ENCODE measurements around the gene LHB. TPM values are rescaled to one million over a fixed set of nuclear protein-coding genes. Genes with fewer than 3 reads are reported as not detected.
A peak's percentile ranks its signal among the peaks of the same experiment; 100 is the strongest.
"Not testable (repeated sequence)": the region's sequence is repeated elsewhere in the genome, so short reads cannot be mapped to it uniquely, and the experiment has no call there.

LHB gene
- total RNA-seq, 1 donor from 2014 or later, result not detected

DNA sequence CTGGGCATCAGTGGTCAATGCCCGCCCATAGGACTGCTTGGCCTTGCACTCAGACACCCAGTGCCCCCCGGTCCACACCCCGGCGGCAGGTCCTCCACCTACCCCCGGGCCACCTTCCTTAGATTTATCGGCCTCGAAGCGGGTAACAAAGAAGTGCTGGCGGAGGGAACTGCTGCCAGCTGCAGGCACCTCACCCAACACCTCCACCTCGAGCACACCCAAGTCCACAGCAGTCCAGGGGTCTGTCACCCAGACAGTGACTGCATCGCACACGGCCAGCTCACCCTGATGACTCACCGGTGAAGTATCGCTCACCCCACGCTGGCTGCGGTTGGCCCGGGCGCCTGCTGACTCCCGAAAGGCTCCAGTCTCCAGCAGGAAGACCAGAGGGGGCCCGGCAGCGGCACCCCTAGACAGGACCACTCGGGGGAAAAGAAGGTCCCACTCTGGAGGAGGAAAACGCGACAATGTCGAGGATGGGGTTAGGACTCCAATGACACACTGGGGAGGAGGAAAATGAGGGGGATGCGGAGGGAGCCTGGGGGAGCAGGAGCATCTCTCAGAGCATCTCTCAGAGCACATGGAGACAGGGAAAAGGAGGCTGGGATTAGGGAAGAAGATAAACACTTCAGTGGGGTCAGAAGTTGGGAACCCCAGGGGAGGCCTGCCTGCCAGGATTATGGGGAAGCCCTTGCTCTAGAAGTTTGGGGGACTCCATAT, 21.8 kb upstream of the LHB start:
- DNase-seq (ENCODE audit: low read depth in 2 of 2), result peak in 1 of 2 donors; percentile 53

DNA sequence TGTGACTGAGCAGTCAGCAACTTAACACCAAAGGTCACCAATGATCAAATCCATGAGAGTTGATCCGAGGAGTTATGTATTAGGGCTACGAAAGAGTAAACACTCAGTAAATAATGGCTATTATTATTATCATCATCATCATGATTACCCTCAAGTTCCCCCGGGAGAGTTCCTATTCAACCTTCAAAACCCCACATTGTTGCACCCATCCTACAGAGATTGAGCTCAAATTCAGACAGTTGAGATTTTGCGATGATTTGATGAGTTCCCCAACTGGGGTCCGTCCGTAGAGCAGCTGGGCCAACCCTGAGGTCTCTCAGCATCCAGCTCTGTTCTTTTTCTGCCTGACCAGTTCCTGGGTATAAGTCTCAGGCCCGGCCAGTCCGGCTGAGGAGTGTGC, 21.2 kb upstream of the LHB start:
- DNase-seq (ENCODE audit: low read depth in 2 of 2), result not testable (repeated sequence)

- DNase-seq (ENCODE audit: low read depth in 2 of 2), result not testable (repeated sequence)
Measured at GRCh38 chr19:49036815-49037214, 19.9 kb upstream of the LHB start, which contains the start of gene CGB1. Gene CGB1, minus strand, starts transcription at chr19:49036895. Its CDS starts 184 bp downstream, at chr19:49036711.

GRCh38 chr19:49031642-49032301, 14.9 kb upstream of the LHB start, which contains the start of gene CGB2:
Gene CGB2, plus strand, starts transcription at chr19:49031890. Its CDS starts 206 bp downstream, at chr19:49032096.
- DNase-seq (ENCODE audit: low read depth in 2 of 2), result peak in 1 of 2 donors; percentile 19

DNA sequence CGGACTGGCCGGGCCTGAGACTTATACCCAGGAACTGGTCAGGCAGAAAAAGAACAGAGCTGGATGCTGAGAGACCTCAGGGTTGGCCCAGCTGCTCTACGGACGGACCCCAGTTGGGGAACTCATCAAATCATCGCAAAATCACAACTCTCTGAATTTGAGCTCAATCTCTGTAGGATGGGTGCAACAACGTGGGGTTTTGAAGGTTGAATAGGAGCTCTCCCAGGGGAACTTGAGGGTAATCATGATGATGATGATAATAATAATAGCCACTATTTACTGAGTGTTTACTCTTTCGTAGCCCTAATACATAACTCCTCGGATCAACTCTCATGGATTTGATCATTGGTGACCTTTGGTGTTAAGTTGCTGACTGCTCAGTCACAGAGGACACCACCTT, 13.4 kb upstream of the LHB start:
- not testable (repeated sequence) for DNase-seq (ENCODE audit: low read depth in 2 of 2)

GRCh38 chr19:49029749-49030148, 12.9 kb upstream of the LHB start:
- not testable (repeated sequence) for DNase-seq (ENCODE audit: low read depth in 2 of 2)

DNA sequence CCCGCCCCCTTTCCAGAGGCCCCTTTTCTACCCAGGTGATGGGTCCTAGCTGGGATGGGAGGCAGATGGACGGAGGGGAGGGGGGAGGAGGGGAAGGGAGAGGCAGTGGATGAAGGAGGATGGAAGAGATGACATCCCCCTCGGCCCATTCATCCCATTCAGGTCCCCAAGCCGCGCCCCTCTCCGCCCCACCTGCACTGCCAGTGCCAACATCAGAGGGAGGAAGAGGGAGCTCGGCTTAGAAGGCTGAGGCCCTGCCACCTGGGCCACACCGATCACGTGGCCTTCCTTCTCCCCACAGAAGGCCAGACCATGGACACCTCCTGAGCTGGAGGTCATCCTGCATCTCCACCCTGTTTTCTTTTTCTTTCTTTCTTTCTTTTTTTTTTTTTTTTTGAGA, 11.8 kb upstream of the LHB start:
- DNase-seq (ENCODE audit: low read depth in 2 of 2), result not testable (repeated sequence)

GRCh38 chr19:49025599-49025998, 8.7 kb upstream of the LHB start:
- not testable (repeated sequence) for DNase-seq (ENCODE audit: low read depth in 2 of 2)

DNA sequence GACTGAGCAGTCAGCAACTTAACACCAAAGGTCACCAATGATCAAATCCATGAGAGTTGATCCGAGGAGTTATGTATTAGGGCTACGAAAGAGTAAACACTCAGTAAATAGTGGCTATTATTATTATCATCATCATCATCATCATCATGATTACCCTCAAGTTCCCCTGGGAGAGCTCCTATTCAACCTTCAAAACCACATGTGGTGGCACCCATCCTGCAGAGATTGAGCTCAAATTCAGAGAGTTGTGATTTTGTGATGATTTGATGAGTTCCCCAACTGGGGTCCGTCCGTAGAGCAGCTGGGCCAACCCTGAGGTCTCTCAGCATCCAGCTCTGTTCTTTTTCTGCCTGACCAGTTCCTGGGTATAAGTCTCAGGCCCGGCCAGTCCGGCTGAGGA, 8.2 kb upstream of the LHB start:
- not testable (repeated sequence) for DNase-seq (ENCODE audit: low read depth in 2 of 2)

DNA sequence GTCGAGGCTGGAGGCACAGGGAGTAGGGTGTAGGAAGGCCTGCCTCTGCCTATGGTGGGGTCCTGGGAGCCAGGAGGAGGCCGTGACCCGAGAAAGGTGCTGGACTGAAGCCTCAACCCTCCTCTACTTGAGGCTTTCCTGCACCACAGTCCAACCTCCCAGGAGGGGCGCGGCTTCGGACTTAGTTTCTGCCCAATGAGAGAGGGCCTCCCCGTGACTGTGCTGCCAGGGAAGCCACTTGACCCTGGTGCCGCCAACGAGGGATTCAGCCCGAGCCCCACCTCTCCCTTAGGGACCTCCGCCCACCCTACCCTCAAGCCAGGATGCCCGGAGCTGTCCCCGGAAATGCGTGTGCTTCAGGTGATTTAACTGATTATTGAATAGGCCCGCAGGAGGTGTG, 7.3 kb upstream of the LHB start, which contains the start of gene CGB3:
TSS of gene CGB3 (minus strand) at position 101 of the 400 bp plus-strand sequence. CDS start 362 bp downstream, outside the sequence.
- DNase-seq (ENCODE audit: low read depth in 2 of 2), result not testable (repeated sequence)

- no peak for DNase-seq (ENCODE audit: low read depth in 2 of 2)
Measured at GRCh38 chr19:49022116-49022515, 5.2 kb upstream of the LHB start.

DNA sequence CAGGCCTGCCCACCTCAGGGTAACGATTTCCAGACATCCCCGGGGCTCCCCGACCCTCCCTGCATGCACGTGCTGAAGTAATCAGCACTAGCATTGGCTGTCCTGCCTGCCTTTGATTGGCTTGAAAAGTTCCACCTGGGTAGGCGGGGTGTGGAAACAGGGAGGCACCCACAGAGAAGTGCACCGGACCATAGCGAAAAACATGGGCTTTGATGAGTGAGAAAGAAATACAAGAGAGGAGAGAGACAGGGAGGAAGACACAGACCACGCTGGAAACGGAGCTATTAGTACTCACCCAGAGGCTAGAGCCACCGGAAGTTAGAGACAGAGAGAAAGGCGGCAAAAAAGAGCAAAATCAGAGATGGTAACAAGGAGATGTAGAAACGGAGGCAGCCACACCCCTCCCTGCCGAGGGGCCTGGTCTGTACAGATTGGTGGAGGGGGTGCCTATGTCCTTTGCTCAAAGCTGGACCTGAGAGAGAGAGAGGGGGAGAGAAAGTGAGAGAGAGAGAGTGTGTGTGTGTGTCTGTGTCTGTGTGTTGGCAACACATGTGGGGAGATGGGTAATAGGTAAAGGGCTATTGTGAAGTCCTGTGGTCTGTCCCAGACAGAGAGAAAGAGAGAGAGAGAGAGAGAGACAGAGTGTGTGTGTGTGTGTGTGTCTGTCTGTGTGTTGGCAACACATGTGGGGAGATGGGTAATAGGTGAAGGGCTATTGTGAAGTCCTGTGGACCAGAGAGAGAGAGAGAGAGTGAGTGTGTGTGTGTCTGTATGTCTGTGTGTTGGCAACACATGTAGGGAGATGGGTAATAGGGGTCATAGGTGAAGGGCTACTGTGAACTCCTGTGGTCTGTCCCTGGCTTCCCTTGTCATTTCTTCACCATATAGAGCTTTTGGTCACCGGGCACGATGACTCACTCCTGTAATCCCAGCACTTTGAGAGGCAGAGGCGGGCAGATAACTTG, 4.3 kb upstream of the LHB start:
- DNase-seq (ENCODE audit: low read depth in 2 of 2), result no peak

- no peak for DNase-seq (ENCODE audit: low read depth in 2 of 2)
Measured at GRCh38 chr19:49020342-49020741, 3.5 kb upstream of the LHB start.

DNA sequence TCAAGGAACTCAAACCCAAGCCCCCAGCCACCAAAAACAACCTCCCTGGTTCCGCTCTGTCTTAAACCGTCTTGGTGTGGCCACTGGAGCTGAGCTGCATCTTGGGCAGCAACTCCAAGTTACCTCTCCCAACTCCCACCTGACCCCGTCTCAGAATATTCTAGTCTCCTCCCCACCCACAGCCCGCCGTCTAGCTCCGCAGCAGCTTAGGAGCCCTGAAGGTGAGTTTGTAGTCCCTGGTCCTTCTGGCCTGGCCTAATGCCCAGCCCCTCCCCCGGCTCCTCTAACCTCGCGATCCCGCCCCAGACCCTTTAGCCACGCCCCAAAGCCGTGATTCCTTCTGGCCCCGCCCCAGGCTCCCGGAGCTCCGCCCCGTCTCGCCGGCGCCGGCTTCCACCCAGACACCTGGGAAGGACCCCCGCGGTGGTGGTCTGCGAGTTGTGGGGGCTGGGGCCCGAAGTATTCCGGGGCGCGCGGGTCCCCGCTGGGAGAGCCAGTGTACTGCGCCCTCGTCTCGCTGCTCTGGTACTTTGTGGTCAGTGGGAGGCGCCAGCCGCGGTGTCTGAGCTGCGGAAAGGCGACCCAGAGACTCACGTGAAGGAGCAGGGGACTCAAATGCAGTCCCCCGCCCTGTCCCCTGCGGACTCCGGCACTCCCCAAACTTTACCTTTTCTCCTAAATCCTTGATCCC, 2.5 kb upstream of the LHB start:
- DNase-seq (ENCODE audit: low read depth in 2 of 2), result peak; percentile 54 to 64

GRCh38 chr19:49018388-49019241, 1.7 kb upstream of the LHB start:
- DNase-seq (ENCODE audit: low read depth in 2 of 2), result not testable (repeated sequence)

- peak; percentile 60 to 72 for DNase-seq (ENCODE audit: low read depth in 2 of 2)
Measured at GRCh38 chr19:49017666-49018351, 918 bp upstream of the LHB start.

- DNase-seq (ENCODE audit: low read depth in 2 of 2), result no peak
Measured at GRCh38 chr19:49016067-49016839, 638 bp downstream of the LHB start.

GRCh38 chr19:49014870-49015255, 2.0 kb downstream of the LHB start:
- DNase-seq (ENCODE audit: low read depth in 2 of 2), result no peak

Measured in lung microvascular endothelial cell (primary cell).